Measurements from ENCODE around the gene GALR2.
A peak's percentile ranks its signal among the peaks of the same experiment; 100 is the strongest.

GALR2 gene, protein sequence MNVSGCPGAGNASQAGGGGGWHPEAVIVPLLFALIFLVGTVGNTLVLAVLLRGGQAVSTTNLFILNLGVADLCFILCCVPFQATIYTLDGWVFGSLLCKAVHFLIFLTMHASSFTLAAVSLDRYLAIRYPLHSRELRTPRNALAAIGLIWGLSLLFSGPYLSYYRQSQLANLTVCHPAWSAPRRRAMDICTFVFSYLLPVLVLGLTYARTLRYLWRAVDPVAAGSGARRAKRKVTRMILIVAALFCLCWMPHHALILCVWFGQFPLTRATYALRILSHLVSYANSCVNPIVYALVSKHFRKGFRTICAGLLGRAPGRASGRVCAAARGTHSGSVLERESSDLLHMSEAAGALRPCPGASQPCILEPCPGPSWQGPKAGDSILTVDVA

DNA sequence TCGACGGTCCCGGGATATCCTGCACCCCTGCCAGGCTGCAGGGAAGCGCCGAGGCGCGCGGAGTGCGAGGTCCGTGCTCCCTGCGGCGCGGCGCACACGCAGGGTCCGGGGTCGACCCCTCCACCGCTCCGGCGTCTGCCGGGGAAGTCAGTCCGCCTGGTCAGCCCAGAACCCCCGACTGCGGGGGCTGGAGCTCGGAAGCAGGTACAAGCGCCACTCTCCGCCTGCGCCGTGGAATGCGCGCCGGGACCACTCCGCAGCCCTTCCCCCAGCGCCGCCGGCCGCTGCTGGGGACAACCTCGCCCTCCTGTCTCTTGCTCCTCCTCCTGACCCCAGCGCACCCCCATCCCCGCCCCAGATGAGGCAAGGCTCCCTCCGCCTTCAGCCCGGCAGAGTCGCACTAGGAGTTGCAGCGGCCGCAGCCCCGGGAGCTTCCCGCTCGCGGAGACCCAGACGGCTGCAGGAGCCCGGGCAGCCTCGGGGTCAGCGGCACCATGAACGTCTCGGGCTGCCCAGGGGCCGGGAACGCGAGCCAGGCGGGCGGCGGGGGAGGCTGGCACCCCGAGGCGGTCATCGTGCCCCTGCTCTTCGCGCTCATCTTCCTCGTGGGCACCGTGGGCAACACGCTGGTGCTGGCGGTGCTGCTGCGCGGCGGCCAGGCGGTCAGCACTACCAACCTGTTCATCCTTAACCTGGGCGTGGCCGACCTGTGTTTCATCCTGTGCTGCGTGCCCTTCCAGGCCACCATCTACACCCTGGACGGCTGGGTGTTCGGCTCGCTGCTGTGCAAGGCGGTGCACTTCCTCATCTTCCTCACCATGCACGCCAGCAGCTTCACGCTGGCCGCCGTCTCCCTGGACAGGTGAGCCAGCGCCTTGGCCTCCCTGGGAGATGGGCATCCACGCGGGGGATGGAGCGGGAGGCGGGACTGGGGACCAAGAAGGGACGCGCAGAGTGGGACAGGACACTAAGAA, at the start of gene GALR2:
TSS of gene GALR2 (plus strand) at position 392 of the 974 bp plus-strand sequence. CDS start at position 495, 103 bp downstream.
- H3K4me3 ChIP-seq (ENCODE audit: low read length), result peak within 1 kb of the TSS; percentile 36
- peaks cover 3% of the 10 kb centered on the region for H3K36me3 ChIP-seq (ENCODE audit: control insufficient read depth, low read depth, low read length)
- peaks cover 30% of the 10 kb centered on the region for H3K4me1 ChIP-seq (ENCODE audit: control insufficient read depth, low read depth, low read length)
- H3K9ac ChIP-seq (ENCODE audit: low read length), result no peak within 1 kb of the TSS
- H3K9me3 ChIP-seq (ENCODE audit: control insufficient read depth, low read depth, low read length), result no peaks in the 10 kb centered on the region
- H3K27ac ChIP-seq (ENCODE audit: low read length), result no peak within 1 kb of the TSS
- peaks cover 70% of the 10 kb centered on the region for H3K27me3 ChIP-seq (ENCODE audit: control insufficient read depth, insufficient read depth, low read length)

DNA sequence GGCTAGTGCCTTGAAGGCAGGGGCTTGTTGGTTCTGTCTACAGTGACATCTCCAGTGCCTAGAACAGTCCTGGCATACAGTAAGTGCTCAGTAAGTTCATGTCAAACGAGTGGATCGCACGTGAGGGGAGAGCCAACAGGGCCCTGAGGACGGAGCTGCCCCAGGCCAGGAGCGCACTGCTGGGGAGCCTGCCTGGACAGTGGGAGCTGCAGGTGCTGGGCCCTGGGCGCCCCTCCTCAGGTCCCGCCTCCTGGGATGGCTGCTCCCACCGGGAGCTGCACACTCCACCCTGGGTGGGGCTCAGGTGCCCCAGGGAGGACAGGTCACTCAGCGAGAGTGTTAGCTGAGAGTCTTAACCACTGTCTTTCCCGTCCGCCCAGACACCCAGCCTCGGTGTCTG, 49.3 kb upstream of the GALR2 start:
- Histone ChIP-seq H3K4me3 (ENCODE audit: low read length) (no peak overlapping the region), H3K4me1 (ENCODE audit: control insufficient read depth, low read depth, low read length) (no peaks in the 10 kb centered on the region), H3K27ac (ENCODE audit: low read length) (no peak overlapping the region), H3K9me3 (ENCODE audit: control insufficient read depth, low read depth, low read length) (no peaks in the 10 kb centered on the region), H3K9ac (ENCODE audit: low read length) (no peak overlapping the region), H3K36me3 (ENCODE audit: control insufficient read depth, low read depth, low read length) (no peaks in the 10 kb centered on the region), H3K27me3 (ENCODE audit: control insufficient read depth, insufficient read depth, low read length) (no peaks in the 10 kb centered on the region)

DNA sequence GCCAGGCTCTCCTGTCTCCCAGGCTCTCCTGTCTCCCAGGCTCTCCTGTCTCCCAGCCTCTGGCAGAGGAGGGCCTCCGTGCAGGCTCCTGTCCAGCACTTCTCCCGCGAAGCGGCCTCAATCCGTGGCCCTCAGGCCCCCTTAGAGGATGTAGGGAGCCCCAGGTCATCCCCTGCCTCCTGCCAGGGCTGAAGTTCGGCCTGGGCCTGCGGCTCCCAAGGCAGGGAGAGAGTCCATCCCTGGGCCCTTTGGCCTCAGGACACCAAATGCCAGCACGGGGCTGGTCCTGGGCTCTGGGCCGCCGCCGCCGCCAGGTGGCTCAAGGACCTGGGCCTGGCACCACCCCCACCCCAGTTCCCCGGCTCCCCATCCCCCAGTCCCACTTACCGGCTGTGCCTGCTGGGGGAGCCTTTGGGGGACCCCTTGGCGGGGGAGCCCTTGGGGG, 47.8 kb upstream of the GALR2 start:
- no peak overlapping the region for H3K4me3 ChIP-seq (ENCODE audit: low read length)
- no peaks in the 10 kb centered on the region for H3K9me3 ChIP-seq (ENCODE audit: control insufficient read depth, low read depth, low read length)
- no peaks in the 10 kb centered on the region for H3K4me1 ChIP-seq (ENCODE audit: control insufficient read depth, low read depth, low read length)
- H3K27me3 ChIP-seq (ENCODE audit: control insufficient read depth, insufficient read depth, low read length), result no peaks in the 10 kb centered on the region
- H3K27ac ChIP-seq (ENCODE audit: low read length), result no peak overlapping the region
- no peaks in the 10 kb centered on the region for H3K36me3 ChIP-seq (ENCODE audit: control insufficient read depth, low read depth, low read length)
- H3K9ac ChIP-seq (ENCODE audit: low read length), result no peak overlapping the region

- no peaks in the 10 kb centered on the region for H3K9me3 ChIP-seq (ENCODE audit: control insufficient read depth, low read depth, low read length)
- H3K4me3 ChIP-seq (ENCODE audit: low read length), result no peak within 1 kb of the TSS
- no peaks in the 10 kb centered on the region for H3K27me3 ChIP-seq (ENCODE audit: control insufficient read depth, insufficient read depth, low read length)
- H3K4me1 ChIP-seq (ENCODE audit: control insufficient read depth, low read depth, low read length), result no peaks in the 10 kb centered on the region
- H3K36me3 ChIP-seq (ENCODE audit: control insufficient read depth, low read depth, low read length), result no peaks in the 10 kb centered on the region
- H3K9ac ChIP-seq (ENCODE audit: low read length), result no peak within 1 kb of the TSS
- H3K27ac ChIP-seq (ENCODE audit: low read length), result no peak within 1 kb of the TSS
Observed at GRCh38 chr17:76027159-76027839, 47.3 kb upstream of the GALR2 start, which contains the start of gene EVPL. TSS of gene EVPL (minus strand) at chr17:76027306. CDS start at chr17:76027198, 108 bp downstream.

DNA sequence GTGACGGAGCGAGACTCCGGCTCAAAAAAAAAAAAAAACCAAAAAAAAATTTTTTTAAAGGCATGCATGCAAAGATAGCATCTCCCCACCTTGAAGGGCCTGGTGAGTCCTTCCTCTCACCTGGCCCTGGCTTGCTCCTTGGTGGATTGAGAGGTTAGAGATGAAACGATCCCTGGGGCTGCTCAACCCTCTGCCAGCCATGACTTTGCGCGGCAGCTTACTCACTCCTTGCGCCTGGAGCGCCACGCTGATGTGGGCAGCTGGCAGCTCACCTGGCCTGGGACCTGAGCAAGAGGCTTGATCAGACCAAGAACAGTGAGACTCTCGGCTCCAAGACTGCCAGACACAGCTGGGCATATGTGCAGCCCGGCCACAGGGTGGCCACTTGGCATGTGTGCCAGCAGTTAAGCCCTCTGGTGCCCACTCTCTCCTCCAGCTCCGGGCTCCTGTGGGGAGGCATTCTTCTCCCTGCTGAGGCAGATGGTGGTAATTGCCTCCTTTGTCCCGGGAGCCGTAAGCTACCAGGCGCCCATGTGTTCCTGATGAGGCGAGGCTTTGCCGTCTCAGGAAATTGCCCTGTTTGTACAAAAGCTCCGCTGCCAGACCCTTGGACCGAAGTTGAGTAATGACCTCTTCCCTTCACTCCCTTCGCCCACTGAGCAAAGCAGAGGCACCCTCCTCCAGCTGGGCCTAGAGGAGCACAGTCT, 42.4 kb upstream of the GALR2 start:
- H3K9ac ChIP-seq (ENCODE audit: low read length), result no peak overlapping the region
- no peak overlapping the region for H3K27ac ChIP-seq (ENCODE audit: low read length)
- H3K4me3 ChIP-seq (ENCODE audit: low read length), result no peak overlapping the region

DNA sequence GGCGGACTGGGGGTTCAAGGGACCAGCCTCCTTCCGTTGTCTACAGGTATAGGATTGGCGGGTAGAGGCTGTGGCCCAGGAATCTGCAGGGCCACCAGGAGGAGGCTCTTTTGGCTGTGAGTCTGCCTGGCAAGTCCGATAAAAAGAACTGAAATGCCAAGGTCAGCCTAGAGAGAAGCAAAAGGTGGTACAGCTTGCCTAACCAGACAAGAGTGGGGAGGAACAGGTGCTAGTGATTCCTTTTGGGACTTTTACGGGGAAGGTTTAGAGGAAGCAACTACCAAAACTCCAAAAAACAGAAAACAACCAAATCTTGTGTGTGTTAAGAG, 41.8 kb upstream of the GALR2 start:
- no peak overlapping the region for H3K4me3 ChIP-seq (ENCODE audit: low read length)
- H3K27me3 ChIP-seq (ENCODE audit: control insufficient read depth, insufficient read depth, low read length), result no peaks in the 10 kb centered on the region
- no peak overlapping the region for H3K9ac ChIP-seq (ENCODE audit: low read length)
- no peaks in the 10 kb centered on the region for H3K9me3 ChIP-seq (ENCODE audit: control insufficient read depth, low read depth, low read length)
- H3K36me3 ChIP-seq (ENCODE audit: control insufficient read depth, low read depth, low read length), result no peaks in the 10 kb centered on the region
- no peak overlapping the region for H3K27ac ChIP-seq (ENCODE audit: low read length)
- peaks cover 6% of the 10 kb centered on the region for H3K4me1 ChIP-seq (ENCODE audit: control insufficient read depth, low read depth, low read length)

More for the DNA sequence above, 42.4 kb upstream of the GALR2 start:
- H3K36me3 ChIP-seq (ENCODE audit: control insufficient read depth, low read depth, low read length), result no peaks in the 10 kb centered on the region
- no peaks in the 10 kb centered on the region for H3K27me3 ChIP-seq (ENCODE audit: control insufficient read depth, insufficient read depth, low read length)
- H3K9me3 ChIP-seq (ENCODE audit: control insufficient read depth, low read depth, low read length), result no peaks in the 10 kb centered on the region
- peaks cover 6% of the 10 kb centered on the region for H3K4me1 ChIP-seq (ENCODE audit: control insufficient read depth, low read depth, low read length)

DNA sequence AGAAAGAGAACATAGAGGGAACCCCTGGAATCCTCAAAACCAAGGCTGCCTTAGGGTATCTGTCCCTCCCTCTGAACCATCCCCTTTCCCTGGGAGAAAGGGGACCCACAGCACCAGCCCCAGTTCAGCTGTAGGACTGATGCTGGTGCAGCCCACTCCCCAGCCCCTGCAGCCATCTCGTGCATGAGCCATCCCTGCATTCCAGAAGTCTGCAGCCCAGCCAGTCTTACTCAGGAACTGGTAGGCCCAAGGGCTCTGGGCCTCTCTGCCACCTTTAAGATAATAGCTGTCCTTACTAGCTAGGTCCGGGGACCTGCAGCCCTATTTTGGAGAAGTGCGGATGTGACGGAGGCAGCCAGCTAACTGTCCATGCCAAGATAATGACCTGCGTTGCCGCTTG, 41.4 kb upstream of the GALR2 start:
- Histone ChIP-seq H3K36me3 (ENCODE audit: control insufficient read depth, low read depth, low read length) (peaks cover under 1% of the 10 kb centered on the region), H3K4me3 (ENCODE audit: low read length) (no peak overlapping the region), H3K9ac (ENCODE audit: low read length) (no peak overlapping the region), H3K4me1 (ENCODE audit: control insufficient read depth, low read depth, low read length) (peaks cover 6% of the 10 kb centered on the region), H3K27ac (ENCODE audit: low read length) (no peak overlapping the region), H3K9me3 (ENCODE audit: control insufficient read depth, low read depth, low read length) (no peaks in the 10 kb centered on the region), H3K27me3 (ENCODE audit: control insufficient read depth, insufficient read depth, low read length) (no peaks in the 10 kb centered on the region)

- H3K27ac ChIP-seq (ENCODE audit: low read length), result no peak overlapping the region
Observed at GRCh38 chr17:76034428-76035350, 39.9 kb upstream of the GALR2 start.

DNA sequence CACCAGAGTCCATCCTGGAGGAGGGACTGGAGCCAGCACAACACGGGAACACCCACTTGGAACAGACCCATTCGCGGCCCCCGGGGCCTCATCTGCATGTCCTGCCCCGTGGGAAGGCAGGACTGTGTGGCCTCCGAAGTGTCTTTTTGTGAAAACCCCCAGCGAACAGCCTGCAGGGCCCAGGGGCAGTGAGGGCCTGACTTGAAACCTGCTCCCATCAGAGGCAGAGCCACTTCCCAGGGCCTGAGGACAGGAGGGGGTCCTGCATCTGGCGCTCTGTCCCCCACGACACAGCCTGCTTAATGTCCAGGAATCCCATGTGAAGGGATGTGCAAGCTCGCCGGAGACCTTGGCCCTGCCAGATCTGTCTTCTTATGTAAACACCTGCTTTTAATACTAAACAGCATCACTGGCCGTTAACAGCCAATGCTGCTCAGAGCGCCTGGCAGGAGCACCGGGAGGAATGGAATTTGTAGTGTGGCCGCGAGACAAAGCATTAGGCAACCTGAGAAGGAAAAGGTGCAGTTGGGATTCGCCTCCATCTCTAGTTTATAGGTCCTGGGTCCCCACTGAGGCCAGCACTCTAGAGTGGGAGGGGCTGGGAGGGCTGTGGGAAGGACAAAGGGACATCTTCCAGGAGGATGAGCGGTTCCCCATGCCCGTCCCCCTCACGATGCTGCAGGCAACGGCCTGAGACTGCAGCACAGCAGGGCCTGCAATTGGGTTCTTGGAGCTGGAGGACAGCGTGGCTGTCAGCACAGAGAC, 37.9 kb upstream of the GALR2 start:
- Histone ChIP-seq H3K27ac (ENCODE audit: low read length) (no peak overlapping the region), H3K9me3 (ENCODE audit: control insufficient read depth, low read depth, low read length) (no peaks in the 10 kb centered on the region), H3K4me1 (ENCODE audit: control insufficient read depth, low read depth, low read length) (peaks cover 17% of the 10 kb centered on the region), H3K4me3 (ENCODE audit: low read length) (no peak overlapping the region), H3K9ac (ENCODE audit: low read length) (no peak overlapping the region), H3K27me3 (ENCODE audit: control insufficient read depth, insufficient read depth, low read length) (no peaks in the 10 kb centered on the region), H3K36me3 (ENCODE audit: control insufficient read depth, low read depth, low read length) (peaks cover 29% of the 10 kb centered on the region)

More at GRCh38 chr17:76034428-76035350, 39.9 kb upstream of the GALR2 start:
- Histone ChIP-seq H3K27me3 (ENCODE audit: control insufficient read depth, insufficient read depth, low read length) (no peaks in the 10 kb centered on the region), H3K9me3 (ENCODE audit: control insufficient read depth, low read depth, low read length) (no peaks in the 10 kb centered on the region), H3K9ac (ENCODE audit: low read length) (no peak overlapping the region), H3K4me1 (ENCODE audit: control insufficient read depth, low read depth, low read length) (peaks cover 8% of the 10 kb centered on the region), H3K36me3 (ENCODE audit: control insufficient read depth, low read depth, low read length) (peaks cover 16% of the 10 kb centered on the region), H3K4me3 (ENCODE audit: low read length) (no peak overlapping the region)
